SH-SY5Y (cell line): ENCODE data around the gene RBM33.

Source experiments
- GATA2 ChIP-seq: IDR thresholded peaks from 2 replicates; pipeline ENCODE4 v1.6.1; 2011; ENCODE audit warnings: mild to moderate bottlenecking, low read depth, low read length
- GATA3 ChIP-seq: IDR thresholded peaks from 2 replicates; pipeline ENCODE4 v1.6.1; 2011; ENCODE audit warnings: low read depth, mild to moderate bottlenecking, low read length, moderate library complexity

- TF ChIP-seq GATA3 (no peak), GATA2 (no peak)
These were observed 65.6 kb downstream of the RBM33 start for GRCh38 chr7:155710031-155710430.
